HuH-7 (cell line): ENCODE measurements around the gene DNAH2.
"Not testable (repeated sequence)": the region's sequence is repeated elsewhere in the genome, so short reads cannot be mapped to it uniquely, and the experiment has no call there.

Experiments
- DNase-seq: peaks from one replicate; pipeline ENCODE4 v3.0.0; 2011; ENCODE audit warnings: low spot score

The DNAH2 gene

GRCh38 chr17:7777017-7777416, 59.5 kb downstream of the DNAH2 start:
- no peak for DNase-seq

DNA sequence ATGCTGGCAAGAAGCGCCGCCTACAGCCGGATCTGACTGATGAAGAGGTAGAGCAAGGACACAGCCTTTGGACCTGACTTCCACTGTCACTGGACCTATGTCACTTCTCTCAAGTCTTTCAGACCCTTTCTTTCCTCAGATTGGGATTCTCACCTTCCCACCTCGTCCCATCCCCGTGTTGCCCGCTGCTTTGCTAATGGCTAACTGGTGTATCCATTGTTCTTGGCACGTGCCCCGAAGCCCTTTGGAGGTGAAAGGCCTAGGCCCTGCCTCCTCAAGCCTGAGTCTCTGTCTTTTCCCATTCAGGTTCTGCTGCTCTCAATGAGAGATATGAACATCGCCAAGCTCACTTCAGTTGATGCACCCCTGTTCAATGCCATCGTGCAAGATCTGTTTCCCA, 63.2 kb downstream of the DNAH2 start:
- DNase-seq, result no peak

GRCh38 chr17:7781429-7781828, 63.9 kb downstream of the DNAH2 start:
- DNase-seq, result peak; percentile 64

- peak; percentile 14 for DNase-seq
Measured at GRCh38 chr17:7782240-7782639, 64.7 kb downstream of the DNAH2 start.

GRCh38 chr17:7786866-7787265, 69.3 kb downstream of the DNAH2 start:
- DNase-seq, result no peak

GRCh38 chr17:7789131-7789530, 71.6 kb downstream of the DNAH2 start:
- no peak for DNase-seq

DNA sequence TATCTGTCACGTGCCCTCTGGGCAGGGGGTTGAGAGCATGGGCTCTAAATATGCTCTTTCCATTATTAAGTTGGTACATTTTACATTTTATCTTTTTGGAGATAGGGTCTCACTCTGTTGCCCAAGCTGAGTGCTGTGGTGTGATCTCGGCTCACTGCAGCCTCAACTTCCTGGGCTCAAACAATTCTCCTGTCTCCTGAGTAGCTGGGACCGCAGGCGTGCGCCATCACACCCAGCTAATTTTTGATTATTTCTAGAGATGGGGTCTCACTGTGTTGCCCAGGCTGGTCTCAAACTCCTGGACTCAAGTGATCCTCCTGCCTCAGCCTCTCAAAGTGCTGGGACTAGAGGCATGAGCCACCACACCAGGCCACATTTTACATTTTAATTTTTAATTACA, 72.6 kb downstream of the DNAH2 start:
- no peak for DNase-seq

DNA sequence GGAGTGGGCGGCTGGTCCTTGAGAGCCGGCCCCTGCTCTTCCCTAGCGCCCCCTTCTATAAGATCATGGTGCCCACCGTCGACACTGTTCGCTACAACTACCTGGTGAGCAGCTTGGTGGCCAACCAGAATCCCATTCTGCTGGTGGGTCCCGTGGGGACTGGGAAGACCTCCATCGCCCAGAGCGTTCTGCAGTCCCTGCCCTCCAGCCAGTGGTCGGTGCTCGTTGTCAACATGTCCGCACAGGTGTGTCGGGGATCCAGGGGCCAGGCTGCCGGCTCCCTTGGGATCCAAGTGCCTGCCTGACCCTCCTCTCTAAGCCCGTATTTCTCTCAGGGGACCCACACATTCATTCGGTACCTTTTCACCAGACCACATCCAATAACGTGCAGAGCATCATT, 75.1 kb downstream of the DNAH2 start:
- DNase-seq, result no peak

GRCh38 chr17:7794075-7794663, 76.6 kb downstream of the DNAH2 start:
- DNase-seq, result no peak

- DNase-seq, result no peak
Measured at GRCh38 chr17:7797976-7798375, 80.4 kb downstream of the DNAH2 start.

- DNase-seq, result no peak
Measured at GRCh38 chr17:7798839-7799238, 81.3 kb downstream of the DNAH2 start.

DNA sequence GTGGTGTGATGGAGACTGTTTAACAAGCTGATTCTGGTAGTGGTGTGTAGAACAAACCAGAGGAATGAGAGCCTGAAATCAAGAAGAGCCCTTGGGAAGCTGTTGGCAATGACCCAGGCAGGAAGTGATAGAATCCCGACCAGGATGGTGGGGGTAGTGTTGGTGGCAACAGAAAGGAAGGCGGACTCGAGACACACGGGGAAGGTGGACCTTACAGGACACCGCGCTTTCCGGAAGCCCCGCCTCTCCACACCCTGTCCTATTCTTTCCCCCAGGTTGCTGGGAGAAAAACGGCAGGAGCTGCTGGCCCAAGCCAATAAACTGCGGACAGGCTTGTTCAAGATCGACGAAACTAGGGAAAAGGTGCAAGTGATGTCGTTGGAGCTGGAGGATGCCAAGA, 86.4 kb downstream of the DNAH2 start:
- DNase-seq, result no peak

DNA sequence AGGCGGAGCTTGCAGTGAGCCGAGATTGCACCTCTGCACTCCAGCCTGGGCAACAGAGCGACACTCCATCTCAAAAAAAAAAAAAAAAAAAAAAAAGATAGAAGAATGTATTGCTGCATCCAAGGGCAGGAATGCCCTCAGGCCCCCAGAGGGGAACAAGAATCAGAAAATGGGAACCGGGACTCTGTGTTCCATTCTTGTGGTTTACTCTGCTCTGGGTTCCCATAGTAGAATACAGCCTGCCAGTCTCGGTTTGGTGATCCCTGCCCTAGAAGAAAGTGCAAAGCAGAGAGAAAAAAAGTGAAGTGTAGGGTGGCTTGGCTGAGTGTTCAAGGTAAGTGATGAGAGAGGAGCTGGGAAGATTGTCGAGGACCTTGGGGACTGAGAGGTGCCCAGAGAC, 89.0 kb downstream of the DNAH2 start:
- DNase-seq, result no peak

DNA sequence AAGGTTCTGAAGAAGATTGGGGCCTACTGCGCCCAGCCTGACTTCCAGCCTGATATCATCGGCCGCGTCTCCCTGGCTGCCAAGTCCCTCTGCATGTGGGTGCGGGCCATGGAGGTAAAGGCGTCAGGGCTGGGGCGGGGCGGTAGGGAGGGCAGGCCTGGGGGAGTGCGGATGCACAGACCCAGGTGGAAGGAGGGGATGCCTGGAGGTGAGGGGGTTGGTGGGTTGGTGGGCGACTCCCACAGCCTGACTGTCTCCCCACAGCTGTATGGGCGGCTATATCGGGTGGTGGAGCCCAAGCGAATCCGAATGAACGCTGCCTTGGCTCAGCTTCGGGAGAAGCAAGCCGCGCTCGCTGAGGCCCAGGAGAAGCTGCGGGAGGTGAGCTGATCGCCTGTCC, 89.7 kb downstream of the DNAH2 start:
- no peak for DNase-seq

GRCh38 chr17:7809086-7809790, 91.7 kb downstream of the DNAH2 start:
- DNase-seq, result no peak

DNA sequence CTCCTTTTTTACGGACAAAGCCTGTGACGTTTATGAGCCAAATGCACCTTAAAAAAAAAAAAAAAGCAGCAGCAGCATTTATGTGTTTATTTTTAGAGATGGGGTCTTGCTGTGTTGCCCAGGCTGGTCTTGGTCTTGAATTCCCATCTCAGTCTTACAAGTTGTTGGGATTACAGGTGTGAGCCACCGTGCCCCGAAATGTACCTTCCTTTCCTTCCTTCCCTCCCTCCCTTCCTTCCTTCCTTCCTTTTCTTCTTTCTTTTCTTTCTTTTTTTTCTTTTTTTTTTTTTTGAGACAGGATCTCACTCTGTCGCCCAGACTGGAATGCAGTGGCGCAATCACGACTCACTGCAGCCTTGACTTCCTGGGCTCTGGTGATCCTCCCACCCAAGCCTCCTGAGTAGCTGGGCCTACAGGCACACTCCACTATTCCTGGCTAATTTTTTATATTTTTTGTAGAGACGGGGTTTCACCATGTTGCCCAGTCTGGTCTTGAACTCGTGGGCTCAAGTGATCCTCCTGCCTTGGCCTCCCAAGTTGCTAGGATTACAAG, 92.3 kb downstream of the DNAH2 start:
- DNase-seq, result not testable (repeated sequence)

GRCh38 chr17:7811251-7811650, 93.7 kb downstream of the DNAH2 start:
- no peak for DNase-seq

DNA sequence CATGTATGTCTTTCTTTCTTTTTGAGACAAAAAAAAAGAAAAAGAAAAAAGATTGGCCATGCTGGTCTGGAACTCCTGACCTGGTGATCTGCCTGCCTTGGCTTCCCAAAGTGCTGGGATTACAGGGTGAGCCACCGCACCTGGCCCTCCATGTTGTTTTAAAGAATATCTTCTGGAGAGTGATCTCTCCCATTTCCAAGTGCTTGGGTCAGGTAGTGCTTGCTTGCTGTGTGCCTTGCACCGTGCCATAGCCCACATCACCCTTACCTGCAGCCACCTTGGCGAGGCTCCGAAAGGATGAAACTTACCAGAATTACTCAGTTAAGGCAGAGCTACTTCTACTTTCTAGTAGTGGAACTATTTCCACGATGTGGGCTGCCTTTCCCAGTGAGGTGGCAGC, 97.4 kb downstream of the DNAH2 start:
- no peak for DNase-seq

- peak; percentile 40 for DNase-seq
Measured at GRCh38 chr17:7816926-7817642, 99.5 kb downstream of the DNAH2 start.

DNA sequence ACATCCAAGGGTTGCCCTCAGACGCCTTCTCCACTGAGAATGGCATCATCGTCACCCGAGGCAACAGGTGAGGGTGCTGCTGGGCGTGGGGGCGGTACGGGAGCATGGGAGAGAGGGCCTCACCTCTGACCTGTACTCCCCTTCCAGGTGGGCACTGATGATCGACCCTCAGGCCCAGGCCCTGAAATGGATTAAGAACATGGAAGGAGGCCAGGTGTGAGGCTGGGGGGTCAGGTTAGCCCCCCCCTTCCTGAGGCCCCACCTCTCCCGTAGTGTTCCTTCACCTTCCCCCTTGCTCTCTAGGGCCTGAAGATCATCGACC, 100.1 kb downstream of the DNAH2 start:
- no peak for DNase-seq

- DNase-seq, result no peak
Measured at GRCh38 chr17:7818026-7818425, 100.5 kb downstream of the DNAH2 start.

GRCh38 chr17:7818746-7819645, 101.5 kb downstream of the DNAH2 start:
- DNase-seq, result no peak
